GM23338 (cell line): ENCODE results near the gene PHLDB1. TPM values are rescaled to one million over a fixed set of nuclear protein-coding genes. Genes with fewer than 3 reads are reported as not detected.

ENCODE experiments used
- ATAC-seq: fragments of 200-7000 bp; cut with Tn5 transposase; 3 replicates; pipeline ENCODE4 v1.9.1; 2020
- DNase-seq: peaks from one replicate; pipeline ENCODE4 v3.0.0-alpha.2; 2015; ENCODE audit warnings: low spot score
- H2AFZ ChIP-seq: fragments of 200-600 bp; sonication (generic); 2 replicates; pipeline ENCODE4 v1.8.0; 2016; ENCODE audit warnings: antibody characterized with exemption, mild to moderate bottlenecking, moderate library complexity
- H3F3A ChIP-seq: fragments of 200-600 bp; sonication (generic); replicated peaks from 2 replicates; pipeline ENCODE4 v1.8.0; 2017; ENCODE audit warnings: antibody characterized with exemption, mixed run types, low read depth
- H3K27ac ChIP-seq: fragments of 200-600 bp; sonication (generic); 2 replicates; pipeline ENCODE4 v1.6.1; 2016; ENCODE audit warnings: low read depth
- H3K27me3 ChIP-seq: fragments of 200-600 bp; sonication (generic); 2 replicates; pipeline ENCODE4 v1.8.0; 2016; ENCODE audit warnings: mild to moderate bottlenecking, mixed run types, moderate library complexity; ENCODE audit not compliant: insufficient read depth
- H3K36me3 ChIP-seq: fragments of 200-600 bp; sonication (generic); 2 replicates; pipeline ENCODE4 v1.8.0; 2016; ENCODE audit warnings: mild to moderate bottlenecking; ENCODE audit not compliant: insufficient read depth
- H3K4me1 ChIP-seq: fragments of 200-600 bp; sonication (generic); 2 replicates; pipeline ENCODE4 v1.8.0; 2016; ENCODE audit warnings: mild to moderate bottlenecking, moderate library complexity; ENCODE audit not compliant: insufficient read depth
- H3K4me2 ChIP-seq: fragments of 200-600 bp; sonication (generic); 2 replicates; pipeline ENCODE4 v1.7.1; 2017; ENCODE audit warnings: mixed run types
- H3K4me3 ChIP-seq: fragments of 200-600 bp; sonication (generic); 2 replicates; pipeline ENCODE4 v1.6.1; 2016; ENCODE audit warnings: mixed run types
- H3K79me2 ChIP-seq: fragments of 200-600 bp; sonication (generic); replicated peaks from 2 replicates; pipeline ENCODE4 v1.8.0; 2017; ENCODE audit warnings: mild to moderate bottlenecking; ENCODE audit not compliant: insufficient read depth
- H3K9me2 ChIP-seq: fragments of 200-600 bp; sonication (generic); 2 replicates; pipeline ENCODE4 v1.8.0; 2017; ENCODE audit not compliant: insufficient read depth
- H4K20me1 ChIP-seq: fragments of 200-600 bp; sonication (generic); replicated peaks from 2 replicates; pipeline ENCODE4 v1.8.0; 2017; ENCODE audit warnings: mild to moderate bottlenecking; ENCODE audit not compliant: insufficient read depth
- H3K27ac Mint-ChIP-seq: 2 replicates; pipeline ENCODE4 v1.8.0; 2020; ENCODE audit warnings: inconsistent platforms, mild to moderate bottlenecking, moderate library complexity, mixed read lengths
- H3K27me3 Mint-ChIP-seq: 3 replicates; pipeline ENCODE4 v1.8.0; 2022; ENCODE audit warnings: low read depth, mild to moderate bottlenecking, moderate library complexity, mixed read lengths, inconsistent platforms; ENCODE audit not compliant: insufficient read depth, poor library complexity
- H3K36me3 Mint-ChIP-seq: 3 replicates; pipeline ENCODE4 v1.8.0; 2021; ENCODE audit warnings: low read depth, mild to moderate bottlenecking, inconsistent platforms, moderate library complexity, mixed read lengths
- H3K4me1 Mint-ChIP-seq: 3 replicates; pipeline ENCODE4 v1.8.0; 2020; ENCODE audit warnings: mild to moderate bottlenecking, inconsistent platforms, mixed read lengths
- H3K4me3 Mint-ChIP-seq: 3 replicates; pipeline ENCODE4 v1.8.0; 2021; ENCODE audit warnings: moderate library complexity, mild to moderate bottlenecking, inconsistent platforms, mixed read lengths
- H3K9me3 Mint-ChIP-seq: 3 replicates; pipeline ENCODE4 v1.8.0; 2020; ENCODE audit warnings: moderate library complexity, mild to moderate bottlenecking, inconsistent platforms, mixed read lengths
- CREB1 ChIP-seq: fragments of 250-450 bp; sonication (Bioruptor Pico); IDR thresholded peaks from 2 replicates; pipeline ENCODE4 v1.5.0; 2020; ENCODE audit warnings: low read depth, mild to moderate bottlenecking, moderate library complexity
- EZH2 ChIP-seq: fragments of 200-600 bp; sonication (generic); IDR thresholded peaks from one replicate; pipeline ENCODE4 v1.8.0; 2017; ENCODE audit warnings: antibody characterized with exemption, mild to moderate bottlenecking, low read depth; ENCODE audit not compliant: unreplicated experiment
- JUNB ChIP-seq: IDR thresholded peaks from one replicate; pipeline ENCODE4 v1.6.1; 2016; ENCODE audit warnings: antibody characterized with exemption; ENCODE audit not compliant: unreplicated experiment
- NANOG ChIP-seq: IDR thresholded peaks from 2 replicates; pipeline ENCODE4 v1.6.1; 2016; ENCODE audit warnings: antibody characterized with exemption, borderline replicate concordance
- POLR2AphosphoS5 ChIP-seq: IDR thresholded peaks from 2 replicates; pipeline ENCODE4 v1.6.1; 2016; ENCODE audit warnings: antibody characterized with exemption, low read depth
- ZNF462 ChIP-seq: fragments of 250-450 bp; sonication (Bioruptor Pico); IDR thresholded peaks from 2 replicates; pipeline ENCODE4 v1.5.0; 2020; ENCODE audit warnings: mild to moderate bottlenecking, moderate library complexity
- polyA plus RNA-seq: library from polyadenylated mRNA; unstranded; fragments of >200 nt; fragmentation: Nextera tagmentation; extraction: Ambion mirVana; gene quantifications from 2 replicates; pipeline ENCODE4 v1.2.1, GENCODE V29; 2016
- total RNA-seq: library from RNA; depleted of rRNA; stranded (reverse); fragments of >200 nt; shearing (Covaris generic); gene quantifications from 2 replicates; pipeline ENCODE4 v1.2.3, GENCODE V29; 2014

Gene PHLDB1
- total and polyA plus RNA-seq, 2 experiments from 2014 or later: 46.0 to 85.2 TPM

DNA sequence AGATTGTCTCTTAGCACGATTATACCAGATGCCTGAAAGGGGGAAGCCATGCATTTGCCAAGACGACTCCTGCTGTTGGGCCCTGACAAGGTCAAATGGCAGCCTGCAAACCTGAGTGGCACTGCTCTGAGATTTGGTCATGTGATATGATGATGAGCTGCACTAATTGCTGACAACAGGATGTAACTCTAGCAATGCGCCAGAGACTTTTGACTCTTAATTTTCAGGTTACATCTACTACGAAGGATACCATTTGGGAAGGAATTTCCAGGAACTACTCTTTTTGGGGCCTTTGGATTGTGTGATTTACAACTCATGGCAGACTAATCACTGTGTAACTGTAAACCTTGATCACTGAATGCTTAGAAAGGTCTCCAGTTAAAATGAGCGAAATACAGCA, 59.0 kb downstream of the PHLDB1 start (continued):
- no peak for TF ChIP-seq ZNF462 (CRISPR knock-in tag)

GRCh38 chr11:118670063-118670462, 62.6 kb downstream of the PHLDB1 start:
- ATAC-seq (no peak), DNase-seq (no peak)
- H3K9me3 Mint-ChIP-seq: peaks cover 5% of the 10 kb centered on the region; the same call in 2 of the 3 replicates
- no peaks in the 10 kb centered on the region for H4K20me1 ChIP-seq
- no peaks in the 10 kb centered on the region for H3K4me1 ChIP-seq
- no peaks in the 10 kb centered on the region for H3K36me3 ChIP-seq
- H3K4me3 ChIP-seq: no peak overlapping the region
- H3K27ac ChIP-seq: no peak overlapping the region
- TF ChIP-seq NANOG (no peak), EZH2 (no peak), POLR2AphosphoS5 (no peak), CREB1 (CRISPR knock-in tag) (no peak), JUNB (no peak)
- no peak overlapping the region for H3K4me3 Mint-ChIP-seq
- no peak overlapping the region for H3K4me2 ChIP-seq
- no peaks in the 10 kb centered on the region for H3K36me3 Mint-ChIP-seq
- H3K27me3 ChIP-seq: no peaks in the 10 kb centered on the region
- H3K79me2 ChIP-seq: no peaks in the 10 kb centered on the region
- H3F3A ChIP-seq: no peaks in the 10 kb centered on the region
- H3K27me3 Mint-ChIP-seq: peaks cover 6% of the 10 kb centered on the region
- peaks cover 6% of the 10 kb centered on the region; the same call in 1 of the 3 replicates for H3K4me1 Mint-ChIP-seq
- H2AFZ ChIP-seq: no peak overlapping the region
- H3K27ac Mint-ChIP-seq: no peak overlapping the region
- H3K9me2 ChIP-seq: 0 out of 2 replicates have a peak, but pooled peaks cover 6% of the 10 kb centered on the region
